GM04504 (cell line): ENCODE measurements around the gene ENTR1.

Experiments used
- DNase-seq: peaks from one replicate; pipeline ENCODE4 v3.0.0-alpha.2; 2012; ENCODE audit warnings: low read depth

The ENTR1 gene

DNA sequence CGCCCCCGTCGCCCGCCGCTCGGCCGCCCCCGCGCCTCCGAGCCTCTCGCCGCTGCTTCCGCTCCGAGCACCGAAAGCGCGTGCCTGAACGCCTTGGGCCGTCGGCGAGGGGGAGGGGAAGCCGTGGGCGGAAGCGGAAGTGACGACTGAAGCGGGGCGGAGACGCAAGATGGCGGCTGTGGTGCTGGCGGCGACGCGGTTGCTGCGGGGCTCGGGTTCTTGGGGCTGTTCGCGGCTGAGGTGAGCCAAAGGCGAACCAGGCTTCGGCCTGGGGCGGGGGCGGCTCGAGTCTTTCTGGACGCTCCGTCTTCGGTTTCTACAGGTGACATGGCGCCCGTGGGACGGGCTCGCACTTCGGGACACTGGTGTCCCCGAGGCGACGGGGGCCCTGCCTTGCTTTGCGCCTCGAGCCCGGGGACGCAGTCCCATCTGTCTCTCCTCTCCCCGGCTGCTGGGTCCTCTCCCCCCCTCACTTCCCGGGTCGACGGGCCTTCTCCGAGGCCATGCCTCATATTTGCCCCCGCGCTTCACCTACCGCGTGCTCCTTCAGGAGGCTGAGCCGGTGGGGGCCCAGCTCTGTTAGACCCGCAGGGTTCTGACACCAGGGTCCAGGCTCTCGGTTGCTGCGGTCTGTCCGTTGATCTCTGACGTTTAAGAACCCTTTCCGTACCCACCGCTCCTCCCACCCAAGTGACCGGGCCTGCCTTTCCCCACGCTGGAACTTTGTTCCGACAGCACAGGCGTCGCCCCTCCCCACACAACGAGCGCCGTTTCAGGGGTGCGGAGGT lies at the start of gene ENTR1, which contains the start of gene PMPCA:
TSS of gene ENTR1 (minus strand) at position 115 of the 788 bp plus-strand sequence. CDS start 217 bp downstream, outside the sequence.
TSS of gene PMPCA (plus strand) at position 159 of the 788 bp plus-strand sequence. CDS start at position 170, 11 bp downstream.
- peak; percentile 66 for DNase-seq

DNA sequence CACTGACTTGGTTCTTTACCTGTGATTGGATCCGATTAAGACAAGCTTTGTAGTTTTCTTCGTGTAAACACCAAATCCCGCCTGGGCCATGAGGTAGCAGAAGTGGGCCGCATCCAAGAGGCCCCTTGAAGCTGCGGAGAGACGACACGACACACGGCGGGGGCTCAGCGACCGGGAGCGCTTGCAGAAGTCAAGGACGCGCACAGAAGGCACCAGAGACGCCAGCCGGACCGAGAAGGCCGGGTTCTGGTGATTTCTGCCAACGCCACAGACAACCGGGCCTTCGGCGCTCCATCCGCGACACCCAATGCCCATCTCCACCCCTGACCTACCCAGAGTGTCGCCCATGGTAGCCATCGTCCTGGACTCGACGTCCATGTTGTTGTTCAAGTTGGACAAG lies 49.0 kb upstream of the ENTR1 start:
- DNase-seq, result no peak

DNA sequence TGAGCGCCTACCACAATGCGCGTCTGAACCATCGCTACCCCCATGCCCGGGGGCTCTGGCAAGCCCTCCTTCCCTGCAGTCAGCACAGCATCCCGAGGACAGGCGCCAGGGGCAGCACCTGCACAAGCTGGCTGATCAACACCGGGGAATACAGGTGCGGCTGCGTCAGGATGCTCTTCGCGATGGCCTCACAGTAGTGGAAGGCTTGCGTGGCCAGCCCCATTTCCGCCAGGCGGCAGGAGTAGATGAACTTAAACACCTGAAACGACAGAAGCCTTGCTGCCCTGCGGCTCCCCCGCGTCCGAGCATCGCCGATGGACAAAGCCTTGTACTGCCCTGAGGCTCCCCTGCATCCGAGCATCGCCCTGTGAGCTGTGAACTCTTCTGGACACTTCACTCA lies 46.9 kb upstream of the ENTR1 start:
- no peak for DNase-seq

- DNase-seq, result no peak
Measured at GRCh38 chr9:136456258-136456657, 45.8 kb upstream of the ENTR1 start.

DNA sequence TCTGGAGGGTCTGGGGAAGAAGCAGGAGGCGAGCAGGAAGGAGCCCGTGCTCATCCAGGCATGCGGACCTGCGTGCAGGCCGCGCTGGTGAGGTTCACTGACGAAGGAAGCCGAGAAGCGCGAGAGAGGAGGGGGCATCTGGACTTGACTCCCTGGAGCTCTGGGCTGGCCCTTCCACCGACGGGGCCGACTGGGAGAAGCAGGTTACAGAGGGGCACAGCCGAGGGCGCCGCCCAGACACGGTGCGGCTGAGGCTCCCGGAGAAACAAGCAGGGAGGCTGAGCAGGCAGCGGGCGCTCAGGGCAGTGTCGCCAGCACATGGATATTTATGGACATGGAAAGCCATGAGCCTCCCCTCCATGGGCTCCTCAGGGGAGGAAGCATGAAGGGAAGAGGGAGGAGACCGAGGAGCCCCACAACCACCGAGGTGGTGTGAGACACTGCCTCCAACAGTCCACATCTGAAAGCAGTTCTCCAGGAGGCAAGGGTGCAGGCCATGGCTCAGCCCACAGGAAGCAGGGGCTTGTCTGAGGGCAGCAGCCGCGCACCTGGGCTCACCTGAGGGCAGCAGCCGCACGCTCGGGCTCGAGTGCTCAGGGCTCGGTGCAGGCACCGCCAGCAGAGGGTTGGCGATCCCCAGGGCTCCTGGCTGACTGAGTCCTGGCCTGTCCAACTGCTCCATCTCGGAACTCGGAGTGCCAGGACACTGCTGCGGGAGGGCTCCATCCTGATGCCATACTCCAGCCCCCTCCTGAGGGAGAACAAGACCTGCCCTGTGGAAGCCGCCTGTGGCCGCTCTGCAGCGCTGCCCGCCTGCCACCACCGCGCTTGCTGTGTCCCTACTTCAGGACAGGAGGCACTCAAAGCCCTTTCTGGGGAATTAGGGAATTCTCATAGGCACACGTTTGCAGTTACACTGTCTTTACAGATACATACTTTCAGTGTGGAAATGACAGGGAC lies 44.9 kb upstream of the ENTR1 start:
- DNase-seq, result no peak

GRCh38 chr9:136454026-136454796 lies 43.8 kb upstream of the ENTR1 start:
- DNase-seq, result no peak

- no peak for DNase-seq
Measured at GRCh38 chr9:136453326-136453725, 42.9 kb upstream of the ENTR1 start.

- DNase-seq, result no peak
Measured at GRCh38 chr9:136451221-136451877, 40.9 kb upstream of the ENTR1 start.

DNA sequence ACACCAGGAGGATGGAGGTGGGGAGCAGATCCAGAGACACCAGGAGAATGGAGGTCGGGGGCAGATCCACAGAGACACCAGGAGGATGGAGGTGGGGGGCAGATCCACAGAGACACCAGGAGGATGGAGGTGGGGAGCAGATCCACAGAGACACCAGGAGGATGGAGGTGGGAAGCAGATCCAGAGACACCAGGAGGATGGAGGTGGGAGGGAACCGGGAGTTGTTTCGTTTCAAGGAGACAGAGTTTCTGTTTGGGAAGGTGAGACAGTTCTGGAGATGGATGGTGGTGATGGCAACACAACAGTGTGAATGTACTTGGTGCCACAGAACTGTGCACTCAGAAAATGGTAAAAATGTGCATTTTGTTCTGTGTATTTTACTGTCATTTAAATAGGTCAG lies 38.2 kb upstream of the ENTR1 start:
- no peak for DNase-seq

GRCh38 chr9:136447173-136447778 lies 36.9 kb upstream of the ENTR1 start:
- no peak for DNase-seq

DNA sequence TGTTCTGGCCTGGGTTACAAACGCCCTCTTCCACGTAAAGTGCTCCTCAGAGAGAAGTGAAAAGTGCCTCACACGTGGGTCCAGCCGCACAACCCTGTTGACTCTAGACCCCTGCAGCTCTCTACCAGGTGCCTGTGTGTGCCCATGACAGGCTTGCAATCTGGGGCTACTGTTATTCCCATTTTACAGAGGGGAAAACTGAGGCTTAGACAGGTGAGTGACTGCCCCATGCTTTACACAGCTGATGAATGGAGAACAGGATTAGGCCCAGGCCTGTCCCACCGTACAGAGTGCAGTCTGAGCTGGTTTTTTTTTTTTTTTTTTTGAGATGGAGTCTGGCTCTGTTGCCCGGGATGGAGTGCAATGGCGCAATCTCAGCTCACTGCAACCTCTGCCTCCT lies 35.4 kb upstream of the ENTR1 start:
- DNase-seq, result no peak

DNA sequence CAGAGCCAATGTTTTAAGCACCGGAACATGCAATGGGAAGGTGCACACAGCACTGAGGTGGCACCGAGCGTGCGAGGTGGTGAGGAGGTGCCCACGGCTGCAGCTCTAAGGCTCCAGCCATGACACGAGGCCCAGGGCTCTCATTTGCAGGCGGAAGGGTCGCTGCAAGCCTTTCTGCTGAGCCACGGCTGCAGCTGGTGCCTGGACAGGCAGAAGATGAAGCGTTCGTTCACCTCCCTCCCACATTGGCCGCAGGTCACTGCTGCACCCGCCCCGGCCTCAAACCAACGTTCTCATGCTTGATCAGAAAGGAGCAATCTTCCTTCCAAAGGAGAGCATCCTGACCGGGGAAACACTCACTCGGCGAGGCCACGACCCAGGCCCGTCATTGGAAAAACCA lies 33.7 kb upstream of the ENTR1 start:
- no peak for DNase-seq

- DNase-seq, result no peak
Measured at GRCh38 chr9:136443687-136444086, 33.3 kb upstream of the ENTR1 start.

DNA sequence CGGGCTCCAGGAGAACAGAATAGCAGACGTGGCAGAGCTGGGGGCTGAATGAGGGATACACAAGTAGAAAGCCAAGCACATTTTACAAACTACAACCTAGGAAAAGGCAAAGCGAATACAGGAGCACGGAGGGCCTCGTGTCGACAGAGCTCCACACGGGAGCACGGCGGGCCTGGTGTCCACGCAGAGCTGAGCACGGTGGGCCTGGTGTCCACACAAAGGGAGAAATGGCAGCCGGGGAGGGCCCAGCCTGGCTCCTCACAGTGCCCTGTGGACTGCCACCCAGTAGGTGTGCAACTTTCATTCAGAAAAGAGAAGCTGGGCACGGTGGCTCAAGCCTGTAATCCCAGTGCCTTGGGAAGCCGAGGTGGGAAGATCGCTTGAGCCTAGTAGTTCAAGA lies 32.7 kb upstream of the ENTR1 start:
- DNase-seq, result no peak

DNA sequence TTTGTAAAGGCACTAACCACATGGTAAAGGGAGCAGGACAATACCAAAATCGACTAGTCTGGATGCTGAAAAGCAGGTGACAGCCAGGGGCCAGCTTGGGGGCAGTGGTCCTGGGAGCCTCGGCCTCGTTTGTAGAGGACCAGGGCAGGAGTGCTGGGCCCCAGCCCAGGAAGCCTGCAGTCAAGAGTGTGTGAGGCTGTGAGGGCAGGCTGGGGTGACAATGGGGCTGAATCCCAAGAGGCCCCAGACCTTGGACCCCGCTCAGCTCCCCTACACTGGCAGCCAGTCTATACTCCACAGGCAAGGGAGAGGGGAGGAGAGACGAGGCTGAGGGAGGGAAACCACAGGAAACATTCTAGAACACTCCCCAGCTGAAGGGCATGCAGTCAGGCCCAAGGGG lies 31.9 kb upstream of the ENTR1 start:
- no peak for DNase-seq

GRCh38 chr9:136441681-136442245 lies 31.3 kb upstream of the ENTR1 start:
- DNase-seq, result no peak

DNA sequence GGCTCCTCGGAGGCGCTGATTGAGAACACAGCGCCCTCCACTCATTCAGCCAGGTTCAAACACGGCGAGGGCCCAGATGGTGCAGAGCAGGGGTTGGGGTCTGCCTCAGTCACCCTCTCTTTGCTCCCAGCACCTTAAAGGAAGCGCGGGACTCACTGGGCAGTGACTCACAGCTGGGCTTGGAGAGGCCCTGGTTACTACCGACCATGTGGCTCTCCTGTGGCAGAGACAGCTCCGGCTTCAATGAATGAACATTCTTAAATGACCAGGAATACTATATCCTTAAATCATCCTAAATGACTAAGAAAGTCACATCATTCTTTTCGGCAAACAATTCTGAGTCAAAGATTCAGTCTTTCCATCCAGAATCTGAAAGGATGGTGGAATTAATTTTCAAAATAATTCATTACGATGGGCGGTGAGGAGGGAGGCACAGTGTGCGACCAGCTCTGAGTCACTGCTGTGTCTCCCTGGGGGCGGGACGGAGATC lies 30.8 kb upstream of the ENTR1 start:
- no peak for DNase-seq

DNA sequence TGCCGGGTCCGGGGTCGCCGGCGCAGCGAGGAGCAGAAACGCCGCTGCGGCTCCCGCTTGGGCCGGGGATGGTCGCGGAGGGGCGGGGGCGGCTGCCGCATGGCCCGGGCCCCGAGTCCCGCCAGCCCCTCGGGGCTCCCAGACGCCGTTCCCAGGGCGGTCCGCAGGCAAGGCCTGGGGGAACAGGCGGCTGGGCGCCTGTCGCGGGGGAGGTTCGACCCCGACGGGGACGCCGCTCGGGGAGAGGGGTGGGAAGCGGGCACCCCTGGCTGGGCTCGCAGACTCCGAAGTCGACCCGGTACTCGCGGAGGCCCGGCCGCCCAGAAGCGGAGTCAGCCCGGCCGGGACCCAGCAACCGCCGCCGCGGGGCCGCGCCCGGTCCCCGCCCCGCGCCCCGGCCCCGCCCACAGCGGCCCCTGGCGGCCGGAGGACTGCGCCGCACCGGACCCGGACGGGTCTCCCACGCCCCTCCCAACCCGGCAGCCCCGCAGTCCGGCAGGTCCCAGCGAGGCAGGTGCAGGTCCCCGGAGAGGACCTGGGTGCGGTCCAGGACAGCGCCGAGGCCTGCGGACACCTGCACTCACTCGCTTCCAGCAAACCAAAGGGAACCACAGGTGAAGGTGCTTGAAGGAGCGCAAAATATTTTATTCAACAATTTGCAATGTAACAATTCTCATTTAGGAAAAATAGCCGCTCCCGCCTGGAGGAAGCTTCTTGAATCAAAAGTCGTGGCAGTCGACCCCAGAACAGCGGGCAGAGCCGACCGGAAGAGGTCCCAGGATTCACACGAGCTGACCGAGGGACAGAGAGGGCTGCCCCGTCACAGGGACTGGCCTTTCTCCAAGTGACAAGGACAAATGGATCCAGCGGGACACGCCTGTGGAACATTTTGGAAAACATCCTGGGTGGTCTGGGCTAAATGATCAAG lies 29.3 kb upstream of the ENTR1 start, which contains the start of gene INPP5E:
TSS of gene INPP5E (minus strand) at position 365 of the 928 bp plus-strand sequence. CDS start 426 bp downstream, outside the sequence.
- peak; percentile 38 for DNase-seq
